SK-N-SH (cell line): Measurements from ENCODE around the gene NELFA. TPM values are rescaled to one million over a fixed set of nuclear protein-coding genes. Genes with fewer than 3 reads are reported as not detected.

Source experiments
- CTCF ChIA-PET: fragments of 300-600, 350-600 bp; formaldehyde crosslinking; extraction: SDS; loops from one replicate; lab custom pipeline; 2021; lab: Yijun Ruan, JAX
- POLR2A ChIA-PET: fragments of 350-600 bp; sonication (Branson Sonifier 250); formaldehyde crosslinking; extraction: SDS; loops from one replicate; lab custom pipeline; 2020; ENCODE audit warnings: antibody characterized with exemption, inconsistent platforms; lab: Yijun Ruan, JAX
- DNase-seq: peaks from one replicate; pipeline ENCODE4 v3.0.0; 2012
- H2AFZ ChIP-seq: fragments of 200-600 bp; sonication (generic); 2 replicates; pipeline ENCODE4 v1.8.1; 2016; ENCODE audit warnings: antibody characterized with exemption, mild to moderate bottlenecking, low read depth
- H3F3A ChIP-seq: fragments of 200-600 bp; sonication (generic); replicated peaks from 2 replicates; pipeline ENCODE3; 2016; ENCODE audit warnings: antibody characterized with exemption, mild to moderate bottlenecking; ENCODE audit not compliant: insufficient read depth
- H3K27ac ChIP-seq, 2 experiments: fragments of 200-500 bp in 1 of 2; fragments of 200-600 bp in 1 of 2; sonication (Bioruptor generic) in 1 of 2; sonication (generic), shearing (Covaris generic) in 1 of 2; 2 replicates each; pipeline versions ENCODE4 v1.5.1 to v1.6.1; 2014 to 2016; ENCODE audit warnings: low read depth in 2 of 2, inconsistent platforms in 1 of 2, low read length in 1 of 2, mild to moderate bottlenecking in 1 of 2, mixed read lengths in 1 of 2
- H3K27me3 ChIP-seq: fragments of 200-600 bp; sonication (generic), shearing (Covaris generic); 2 replicates; pipeline ENCODE4 v1.6.1; 2016; ENCODE audit warnings: mixed run types; ENCODE audit not compliant: insufficient read depth
- H3K36me3 ChIP-seq, 2 experiments: fragments of 200-500 bp in 1 of 2; fragments of 200-600 bp in 1 of 2; sonication (Bioruptor generic) in 1 of 2; sonication (generic) in 1 of 2; replicated peaks in 1 of 2; 2 replicates each; pipeline versions ENCODE3 to v1.5.1; 2014 to 2016; ENCODE audit warnings: low read length in 1 of 2, mild to moderate bottlenecking in 1 of 2; ENCODE audit not compliant: insufficient read depth in 2 of 2, control insufficient read depth in 1 of 2
- H3K4me1 ChIP-seq, 2 experiments: fragments of 200-500 bp in 1 of 2; fragments of 200-600 bp in 1 of 2; sonication (Bioruptor generic) in 1 of 2; sonication (generic), shearing (Covaris generic) in 1 of 2; 2 replicates each; pipeline versions ENCODE4 v1.5.1 to v1.6.1; 2014 to 2016; ENCODE audit warnings: low read depth in 1 of 2, low read length in 1 of 2, mixed run types in 1 of 2; ENCODE audit not compliant: insufficient read depth in 2 of 2, control insufficient read depth in 1 of 2
- H3K4me2 ChIP-seq: fragments of 200-600 bp; sonication (generic), shearing (Covaris generic); 2 replicates; pipeline ENCODE4 v1.6.1; 2017; ENCODE audit warnings: mixed run types
- H3K4me3 ChIP-seq, 2 experiments: fragments of 200-500 bp in 1 of 2; fragments of 200-600 bp in 1 of 2; sonication (Bioruptor generic) in 1 of 2; sonication (generic), shearing (Covaris generic) in 1 of 2; 2 replicates each; pipeline versions ENCODE4 v1.5.1 to v1.8.1; 2014 to 2016; ENCODE audit warnings: low read depth in 2 of 2, inconsistent platforms in 1 of 2, low read length in 1 of 2, mild to moderate bottlenecking in 1 of 2, mixed read lengths in 1 of 2, moderate library complexity in 1 of 2
- H3K79me2 ChIP-seq: fragments of 200-600 bp; sonication (generic); 2 replicates; pipeline ENCODE4 v1.8.1; 2017; ENCODE audit warnings: mild to moderate bottlenecking; ENCODE audit not compliant: insufficient read depth
- H3K9ac ChIP-seq: fragments of 200-600 bp; sonication (generic); 2 replicates; pipeline ENCODE4 v1.6.1; 2017; ENCODE audit warnings: mixed run types
- H3K9me2 ChIP-seq: fragments of 200-600 bp; sonication (generic); 2 replicates; pipeline ENCODE4 v1.6.1; 2017; ENCODE audit warnings: mixed run types
- H3K9me3 ChIP-seq: fragments of 200-600 bp; sonication (generic); 2 replicates; pipeline ENCODE4 v1.6.1; 2017; ENCODE audit warnings: mixed run types, mild to moderate bottlenecking, moderate library complexity
- H4K20me1 ChIP-seq: fragments of 200-600 bp; sonication (generic); 2 replicates; pipeline ENCODE4 v1.6.1; 2017; ENCODE audit warnings: mild to moderate bottlenecking, mixed run types; ENCODE audit not compliant: insufficient read depth
- GABPA ChIP-seq: IDR thresholded peaks from 2 replicates; pipeline ENCODE4 v1.4.0; 2012; ENCODE audit warnings: low read depth, mild to moderate bottlenecking
- JUND ChIP-seq: IDR thresholded peaks from 2 replicates; pipeline ENCODE4 v1.4.0; 2012
- MEF2A ChIP-seq: IDR thresholded peaks from 2 replicates; pipeline ENCODE4 v1.4.0; 2012; ENCODE audit warnings: low read depth, borderline replicate concordance
- NFIC ChIP-seq: IDR thresholded peaks from 2 replicates; pipeline ENCODE4 v1.4.0; 2012; ENCODE audit warnings: borderline replicate concordance
- PBX3 ChIP-seq: IDR thresholded peaks from 2 replicates; pipeline ENCODE4; 2012
- POLR2AphosphoS5 ChIP-seq: IDR thresholded peaks from 2 replicates; pipeline ENCODE4 v1.6.1; 2012; ENCODE audit warnings: low read depth, low read length
- RAD21 ChIP-seq: IDR thresholded peaks from 2 replicates; pipeline ENCODE4 v1.6.1; 2012; ENCODE audit warnings: mild to moderate bottlenecking, low read length
- SIN3A ChIP-seq: IDR thresholded peaks from 2 replicates; pipeline ENCODE4 v1.6.1; 2012; ENCODE audit warnings: low read depth, mild to moderate bottlenecking, low read length, moderate library complexity, borderline replicate concordance
- TAF1 ChIP-seq: IDR thresholded peaks from 2 replicates; pipeline ENCODE4 v1.6.1; 2012; ENCODE audit warnings: low read depth, mild to moderate bottlenecking, low read length, moderate library complexity, borderline replicate concordance
- TEAD4 ChIP-seq: IDR thresholded peaks from 2 replicates; pipeline ENCODE4 v1.4.0; 2012; ENCODE audit warnings: mild to moderate bottlenecking, borderline replicate concordance; ENCODE audit not compliant: insufficient read depth
- USF2 ChIP-seq: fragments of 150-350 bp; IDR thresholded peaks from 2 replicates; pipeline ENCODE4 v1.6.1; 2017; ENCODE audit warnings: antibody characterized with exemption, low read length, low read depth, borderline replicate concordance
- YY1 ChIP-seq: IDR thresholded peaks from 2 replicates; pipeline ENCODE4 v1.4.0; 2012; ENCODE audit warnings: low read depth, mild to moderate bottlenecking
- WGBS: methylation state at CpG from one replicate; pipeline ENCODE4 v1.1.6; 2017; ENCODE audit warnings: low lambda C conversion rate; 5-methylcytosine and 5-hydroxymethylcytosine counted together
- polyA plus RNA-seq, 3 experiments: library from polyadenylated mRNA; depleted of rRNA; stranded (reverse); fragments of >200 nt; gene quantifications; 2 replicates each; pipeline ENCODE4 v1.2.3, GENCODE V29; 2012

NELFA gene
- polyA plus RNA-seq, 1 of the 3 experiments (the other 2 are of a cell fraction): 26.8 TPM

- H3K9me3 ChIP-seq: no peaks in the 10 kb centered on the region
- H3K4me2 ChIP-seq: no peak overlapping the region
- H3K4me3 ChIP-seq: no peak overlapping the region
- H3K9me2 ChIP-seq: no peaks in the 10 kb centered on the region
- no peak overlapping the region for H2AFZ ChIP-seq
- no peaks in the 10 kb centered on the region for H3F3A ChIP-seq
- H3K4me1 ChIP-seq: no peaks in the 10 kb centered on the region; a peak in 1 of 4 replicates
- H3K27me3 ChIP-seq: no peaks in the 10 kb centered on the region
- H3K36me3 ChIP-seq: peaks cover 63 to 77% of the 10 kb centered on the region in 2 experiments
- ChIA-PET CTCF (no interaction called here), POLR2A (no interaction called here)
- H4K20me1 ChIP-seq: peaks cover 3% of the 10 kb centered on the region; the same call in 1 of the 2 replicates
- 94% methylated on average over 3 of the region's 4 CpGs for WGBS
- TF ChIP-seq USF2 (no peak), NFIC (no peak), GABPA (no peak), PBX3 (no peak)
- H3K79me2 ChIP-seq: peaks cover 68% of the 10 kb centered on the region
- H3K27ac ChIP-seq: no peak overlapping the region
- no peak for DNase-seq
- H3K9ac ChIP-seq: no peak overlapping the region
Observed at GRCh38 chr4:1961563-1961962, 47.2 kb downstream of the NELFA start.

GRCh38 chr4:1961038-1961437 lies 47.7 kb downstream of the NELFA start:
- no peaks in the 10 kb centered on the region for H3K9me2 ChIP-seq
- TF ChIP-seq SIN3A (no peak), TEAD4 (no peak), NFIC (no peak), RAD21 (no peak), YY1 (no peak), TAF1 (no peak), POLR2AphosphoS5 (no peak), JUND (no peak), MEF2A (no peak)
- TF ChIP-seq, all 33 proteins: peak for 0
- ChIA-PET CTCF (no interaction called here), POLR2A (no interaction called here)
- WGBS: 95% methylated on average over 15 of the region's 15 CpGs
- no peak overlapping the region; a peak in 1 of 4 replicates for H3K27ac ChIP-seq
- H3F3A ChIP-seq: no peaks in the 10 kb centered on the region
- H2AFZ ChIP-seq: no peak overlapping the region
- H3K9ac ChIP-seq: no peak overlapping the region
- no peaks in the 10 kb centered on the region for H3K9me3 ChIP-seq
- H3K27me3 ChIP-seq: no peaks in the 10 kb centered on the region
- no peak overlapping the region for H3K4me3 ChIP-seq
- H3K4me2 ChIP-seq: no peak overlapping the region
- no peak for DNase-seq
- H3K79me2 ChIP-seq: peaks cover 72% of the 10 kb centered on the region
- peaks cover 67 to 82% of the 10 kb centered on the region in 2 experiments for H3K36me3 ChIP-seq
- no peaks in the 10 kb centered on the region; a peak in 1 of 4 replicates for H3K4me1 ChIP-seq
- peaks cover 3% of the 10 kb centered on the region; the same call in 1 of the 2 replicates for H4K20me1 ChIP-seq
